Measurements from ENCODE around the gene TMEM54.

TMEM54 gene

GRCh38 chr1:32944180-32944579 is 43.0 kb upstream of the TMEM54 start:
- POLR2A ChIA-PET (ENCODE audit: low non-redundant PET): interaction anchor here (0.7 kb wide), 1 partner anchor 202 kb away, joined by 4 read pairs; no protein-coding TSS in a partner anchor
- no peak overlapping the region for H3K27ac ChIP-seq
- DNase-seq (ENCODE audit: low spot score): no peak
- CTCF ChIA-PET: interaction anchor here (0.5 to 1.0 kb wide), 3 partner anchors 26 to 62 kb away, joined by 4 to 6 read pairs (median 4); no protein-coding TSS in a partner anchor
- no peak for TF ChIP-seq CTCF (conservative IDR thresholded peaks at IDR 0.05; ENCODE audit: low read depth)

DNA sequence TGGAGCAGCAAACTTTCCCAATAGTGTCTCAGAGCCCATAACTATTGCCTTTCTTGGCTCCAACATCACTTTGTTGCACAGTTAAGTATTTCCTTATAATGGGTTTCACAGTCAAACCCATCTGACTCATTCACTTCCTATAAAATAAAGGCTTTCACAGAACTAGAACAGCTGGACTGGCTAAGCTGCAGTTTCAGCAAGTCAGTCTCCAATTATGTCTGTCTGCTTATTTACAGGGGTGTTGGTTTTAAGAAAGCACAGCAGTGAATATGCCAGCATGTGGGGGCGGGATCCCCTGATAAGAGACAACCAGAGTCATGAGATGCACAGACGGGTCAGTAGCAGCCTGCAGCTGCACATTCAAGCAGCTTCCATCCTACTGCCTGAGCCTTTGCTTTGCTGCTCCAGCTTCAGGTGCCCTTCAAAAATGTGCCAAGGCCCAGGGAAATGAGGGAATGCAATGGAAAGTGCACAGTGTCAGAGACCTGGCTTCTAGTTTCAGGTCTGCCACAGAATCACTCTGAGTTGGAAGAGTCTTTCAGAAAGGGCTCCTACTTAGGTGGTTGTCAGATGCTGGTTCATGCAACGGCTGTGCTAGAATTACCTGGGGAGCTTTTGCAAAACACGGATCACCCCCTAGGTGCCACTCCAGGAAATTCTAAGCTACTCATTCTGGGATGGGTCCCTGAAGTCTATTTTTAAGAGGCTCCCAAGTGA is 38.6 kb upstream of the TMEM54 start:
- DNase-seq (ENCODE audit: low spot score): peak; percentile 67
- POLR2A ChIA-PET (ENCODE audit: low non-redundant PET): no interaction called here
- CTCF ChIA-PET: interaction anchor here (1.0 to 1.2 kb wide), 3 partner anchors 14 to 146 kb away, joined by 3 to 4 read pairs (median 4); no protein-coding TSS in a partner anchor
- H3K27ac ChIP-seq: peak overlapping the region; percentile 85
- TF ChIP-seq CTCF (conservative IDR thresholded peaks at IDR 0.05; ENCODE audit: low read depth): no peak

DNA sequence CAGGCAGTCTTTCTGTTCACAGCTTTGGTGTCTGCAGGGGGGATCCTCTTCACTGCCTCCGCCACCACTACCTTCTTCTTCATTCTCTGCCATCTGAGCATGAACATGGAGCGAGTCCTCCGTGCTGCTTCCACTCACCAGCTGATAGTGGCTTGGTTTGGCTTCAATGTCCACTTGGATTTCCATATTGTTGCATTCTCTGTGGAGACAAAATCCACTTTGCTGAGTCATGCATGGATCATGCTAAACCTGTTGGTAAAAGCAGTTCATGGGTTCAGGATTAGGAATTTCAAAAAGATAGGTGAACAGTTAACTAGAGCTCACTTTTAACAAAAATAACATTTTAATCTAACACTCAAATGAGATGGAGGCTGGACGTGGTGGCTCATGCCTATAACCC is 35.9 kb upstream of the TMEM54 start:
- CTCF ChIA-PET: interaction anchor here (1.0 kb wide), 1 partner anchor 149 kb away, joined by 3 read pairs; no protein-coding TSS in a partner anchor
- TF ChIP-seq CTCF (conservative IDR thresholded peaks at IDR 0.05; ENCODE audit: low read depth): no peak
- H3K27ac ChIP-seq: peak overlapping the region; percentile 52
- POLR2A ChIA-PET (ENCODE audit: low non-redundant PET): no interaction called here
- DNase-seq (ENCODE audit: low spot score): no peak

GRCh38 chr1:32934535-32934934 is 33.3 kb upstream of the TMEM54 start:
- TF ChIP-seq CTCF (conservative IDR thresholded peaks at IDR 0.05; ENCODE audit: low read depth): no peak
- peak overlapping the region; percentile 75 for H3K27ac ChIP-seq
- no peak for DNase-seq (ENCODE audit: low spot score)
- POLR2A ChIA-PET (ENCODE audit: low non-redundant PET): no interaction called here
- CTCF ChIA-PET: interaction anchor here (0.5 to 2.1 kb wide), 7 partner anchors 8 to 153 kb away, joined by 3 to 8 read pairs (median 4); no protein-coding TSS in a partner anchor

DNA sequence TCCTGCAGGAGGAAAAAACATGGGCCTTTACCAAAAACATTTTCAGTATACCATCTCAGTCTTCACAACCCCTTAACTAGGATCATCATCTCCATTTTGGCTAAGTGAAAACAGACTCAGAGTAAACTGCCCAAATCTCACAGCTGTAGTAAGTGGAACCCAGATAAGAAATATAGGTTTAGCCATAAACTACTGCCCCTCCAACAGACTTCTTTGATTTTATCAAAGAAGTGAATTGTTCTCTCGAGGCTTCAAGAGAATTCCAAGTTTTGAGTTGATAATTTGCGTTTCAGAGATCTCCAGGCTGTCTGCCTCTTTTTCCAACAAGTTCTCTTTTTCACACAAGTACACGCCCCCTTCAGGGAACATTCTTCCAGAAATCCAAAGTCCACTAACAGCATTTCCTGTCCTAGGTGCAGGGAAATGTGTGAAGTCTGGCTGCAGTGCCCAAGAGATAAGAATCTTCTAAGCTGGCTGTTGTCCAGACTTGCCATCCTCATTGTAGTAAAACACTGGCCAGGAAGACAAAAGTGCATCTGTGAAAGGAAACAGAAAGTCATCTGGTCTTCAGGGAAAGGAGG is 32.6 kb upstream of the TMEM54 start:
- peak; percentile 21 for DNase-seq (ENCODE audit: low spot score)
- POLR2A ChIA-PET (ENCODE audit: low non-redundant PET): no interaction called here
- H3K27ac ChIP-seq: peak overlapping the region; percentile 75
- CTCF ChIA-PET: interaction anchor here (0.5 to 2.1 kb wide), 15 partner anchors 9 to 154 kb away, joined by 3 to 8 read pairs (median 4); no protein-coding TSS in a partner anchor
- no peak; the same call in none of the 2 replicates for TF ChIP-seq CTCF (conservative IDR thresholded peaks at IDR 0.05; ENCODE audit: low read depth)

DNA sequence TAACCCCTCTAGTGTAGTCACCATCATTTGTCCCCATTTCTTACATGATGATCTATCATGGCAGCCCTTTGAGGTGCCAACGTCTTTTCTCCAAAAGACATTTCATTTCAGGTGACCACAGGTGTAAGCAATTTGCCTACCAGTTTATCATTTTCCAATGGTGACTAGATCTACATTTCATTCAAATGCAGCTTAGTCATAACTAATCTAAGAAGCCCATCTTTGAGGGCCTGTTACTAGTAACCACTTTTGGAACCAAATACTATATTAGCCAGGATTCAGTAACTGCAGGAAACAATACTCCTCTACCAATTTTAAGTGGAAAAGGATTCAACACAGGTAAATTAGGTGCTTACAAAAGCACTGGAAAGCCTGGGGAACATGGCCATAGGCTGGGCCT is 30.6 kb upstream of the TMEM54 start:
- H3K27ac ChIP-seq: no peak overlapping the region
- no peak for TF ChIP-seq CTCF (conservative IDR thresholded peaks at IDR 0.05; ENCODE audit: low read depth)
- DNase-seq (ENCODE audit: low spot score): no peak
- POLR2A ChIA-PET (ENCODE audit: low non-redundant PET): interaction anchor here (0.7 kb wide), 1 partner anchor 65 kb away, joined by 3 read pairs; no protein-coding TSS in a partner anchor
- CTCF ChIA-PET: interaction anchor here (1.1 kb wide), 1 partner anchor 155 kb away, joined by 4 read pairs; no protein-coding TSS in a partner anchor
